HepG2 (cell line): ENCODE data around the gene CAMTA1. TPM values are rescaled to one million over a fixed set of nuclear protein-coding genes. Genes with fewer than 3 reads are reported as not detected.

Experiments
- ATAC-seq: fragments of 200-7000 bp; cut with Tn5 transposase; 3 replicates; pipeline ENCODE4 v1.9.1; 2020; ENCODE audit warnings: mild to moderate bottlenecking, moderate library complexity
- BruUV-seq: library from RNA; stranded (reverse); fragments of 400-500 nt; replicated peaks from 2 replicates; lab custom pipeline; 2021; lab: Mats Ljungman, UMichigan
- CTCF ChIA-PET: fragments of 300-600 bp; formaldehyde crosslinking; extraction: SDS; loops from one replicate; lab custom pipeline; 2021; ENCODE audit warnings: low total read pairs, inconsistent platforms, low intra/inter-chr PET ratio; lab: Yijun Ruan, JAX
- POLR2A ChIA-PET: fragments of 350-600 bp; sonication (Branson Sonifier 250); formaldehyde crosslinking; loops from one replicate; lab custom pipeline; 2020; ENCODE audit warnings: antibody characterized with exemption, inconsistent platforms; lab: Yijun Ruan, JAX
- DNase-seq: peaks from one replicate; pipeline ENCODE4 v3.0.0-alpha.2; 2015; ENCODE audit warnings: low spot score
- FAIRE-seq: peaks from 3 replicates; lab custom pipeline; 2011; peaks lifted over from hg19 to GRCh38; lab: Jason Lieb, UNC
- H2AFZ ChIP-seq: one replicate; pipeline ENCODE4 v1.6.1; 2011; ENCODE audit warnings: low read length, inconsistent platforms
- H3K27ac ChIP-seq: fragments of 300-600 bp; 3 replicates; pipeline ENCODE4 v1.8.0; 2011; ENCODE audit warnings: mixed run types, mild to moderate bottlenecking, mixed read lengths, low read length, inconsistent platforms; ENCODE audit not compliant: insufficient read depth; ENCODE audit errors: extremely low read length
- H3K27me3 ChIP-seq, 2 experiments: fragments of 200-600 bp in 1 of 2; 2 replicates in 1 of 2; 3 replicates in 1 of 2; pipeline versions ENCODE4 v1.6.0 to v1.8.0; 2011; ENCODE audit warnings: low read length in 2 of 2, mild to moderate bottlenecking in 2 of 2, moderate library complexity in 2 of 2, inconsistent platforms in 1 of 2; ENCODE audit not compliant: insufficient read depth in 2 of 2, control insufficient read depth in 1 of 2
- H3K36me3 ChIP-seq, 2 experiments: fragments of 200-600 bp in 1 of 2; replicated peaks in 1 of 2; 2 replicates in 1 of 2; 3 replicates in 1 of 2; pipeline versions ENCODE4 v1.5.1 to v1.8.0; 2011; ENCODE audit warnings: low read length in 2 of 2, inconsistent platforms in 1 of 2; ENCODE audit not compliant: insufficient read depth in 2 of 2, control insufficient read depth in 1 of 2
- H3K4me1 ChIP-seq: 2 replicates; pipeline ENCODE4 v1.5.1; 2012; ENCODE audit warnings: low read length, inconsistent platforms; ENCODE audit not compliant: insufficient read depth
- H3K4me2 ChIP-seq: 2 replicates; pipeline ENCODE4 v1.6.0; 2011; ENCODE audit warnings: low read depth, low read length, inconsistent platforms
- H3K4me3 ChIP-seq, 3 experiments: fragments of 200-600 bp in 1 of 3; sonication (generic), shearing (Covaris generic) in 1 of 3; replicated peaks in 1 of 3; 2 replicates each; pipeline ENCODE4 v1.5.1; 2011 to 2016; ENCODE audit warnings: low read length in 3 of 3, inconsistent platforms in 2 of 3, low read depth in 2 of 3, mild to moderate bottlenecking in 2 of 3, control low read depth in 1 of 3, mixed read lengths in 1 of 3; ENCODE audit not compliant: insufficient read depth in 1 of 3
- H3K79me2 ChIP-seq: one replicate; pipeline ENCODE4 v1.6.1; 2011; ENCODE audit warnings: low read length, inconsistent platforms; ENCODE audit not compliant: insufficient read depth
- H3K9ac ChIP-seq: 2 replicates; pipeline ENCODE4 v1.6.0; 2011; ENCODE audit warnings: mild to moderate bottlenecking, low read depth, low read length, inconsistent platforms; ENCODE audit not compliant: insufficient read depth
- H3K9me3 ChIP-seq: 2 replicates; pipeline ENCODE4 v1.5.1; 2012; ENCODE audit warnings: mild to moderate bottlenecking, low read length
- H4K20me1 ChIP-seq: 2 replicates; pipeline ENCODE4 v1.6.0; 2011; ENCODE audit warnings: inconsistent platforms, mild to moderate bottlenecking, low read length, moderate library complexity; ENCODE audit not compliant: insufficient read depth
- CENPX ChIP-seq: sonication (generic); formaldehyde crosslinking; IDR thresholded peaks from 2 replicates; pipeline ENCODE4 v1.9.0; 2021; ENCODE audit warnings: mild to moderate bottlenecking, missing genetic modification reagents, moderate library complexity
- CHCHD3 ChIP-seq: sonication (generic); formaldehyde crosslinking; IDR thresholded peaks from 2 replicates; pipeline ENCODE4 v1.8.0; 2022; ENCODE audit warnings: mild to moderate bottlenecking, missing genetic modification reagents, moderate library complexity
- HDAC2 ChIP-seq: sonication (generic); formaldehyde crosslinking; IDR thresholded peaks from 2 replicates; pipeline ENCODE4 v1.4.0; 2020; ENCODE audit warnings: missing genetic modification reagents
- HMG20B ChIP-seq: conservative IDR thresholded peaks from 2 replicates; pipeline ENCODE4 v1.6.1; 2016; ENCODE audit warnings: missing genetic modification reagents, missing compliant biosample characterization
- ISX ChIP-seq: sonication (generic); formaldehyde crosslinking; conservative IDR thresholded peaks from 2 replicates; pipeline ENCODE4 v1.5.0; 2020; ENCODE audit warnings: missing genetic modification reagents
- MBD4 ChIP-seq: IDR thresholded peaks from 2 replicates; pipeline ENCODE4 v1.6.1; 2012; ENCODE audit warnings: low read length, inconsistent platforms, borderline replicate concordance
- POLR2A ChIP-seq, 2 experiments: IDR thresholded peaks; 2 replicates each; pipeline ENCODE4 v1.6.1; 2011; ENCODE audit warnings: low read depth in 2 of 2, low read length in 2 of 2, mild to moderate bottlenecking in 1 of 2, moderate library complexity in 1 of 2; ENCODE audit not compliant: insufficient read depth in 1 of 2
- PRMT3 ChIP-seq: sonication (generic); formaldehyde crosslinking; IDR thresholded peaks from 2 replicates; pipeline ENCODE4 v1.8.1; 2022; ENCODE audit warnings: low read depth, mild to moderate bottlenecking, moderate library complexity, missing genetic modification reagents, borderline replicate concordance
- ZNF20 ChIP-seq: sonication (generic); formaldehyde crosslinking; IDR thresholded peaks from 2 replicates; pipeline ENCODE4 v1.4.0; 2020; ENCODE audit warnings: mild to moderate bottlenecking, moderate library complexity, missing genetic modification reagents
- ZNF557 ChIP-seq: sonication (generic); formaldehyde crosslinking; IDR thresholded peaks from 2 replicates; pipeline ENCODE4 v1.4.0; 2020; ENCODE audit warnings: missing genetic modification reagents
- ZNF839 ChIP-seq: sonication (generic); formaldehyde crosslinking; IDR thresholded peaks from 2 replicates; pipeline ENCODE4 v1.4.0; 2020; ENCODE audit warnings: missing genetic modification reagents, mild to moderate bottlenecking, borderline replicate concordance
- WGBS: methylation state at CpG from one replicate; pipeline ENCODE4 v1.1.6; 2017; ENCODE audit warnings: low lambda C conversion rate; 5-methylcytosine and 5-hydroxymethylcytosine counted together
- in situ Hi-C: cut with HindIII; loops from 2 replicates; pipeline ENCODE4 v1.10.0; 2017; ENCODE audit warnings: low pct_unique_long_range_greater_than_20kb; ENCODE audit not compliant: extremely low pct_ligation_motif_present
- intact Hi-C: fragments of 100-400 bp; cut with micrococcal nuclease; formaldehyde crosslinking; loops from one replicate; pipeline ENCODE4 v1.10.0; 2022; ENCODE audit not compliant: unreplicated experiment
- polyA plus RNA-seq, 8 experiments: library from polyadenylated mRNA; depleted of rRNA in 3 of 8; stranded (reverse) in 7 of 8; unstranded in 1 of 8; fragments of >200 nt; fragmentation: Illumina TruSeq in 4 of 8; extraction: Trizol in 4 of 8; gene quantifications; 2 replicates each; pipeline versions ENCODE4 v1.2.1 to v1.2.3, GENCODE V29; 2011 to 2016; ENCODE audit warnings: low read depth in 4 of 8, missing spikeins in 1 of 8, mixed read lengths in 1 of 8; ENCODE audit not compliant: insufficient read depth in 1 of 8
- total RNA-seq, 5 experiments: library from RNA; depleted of rRNA; stranded (reverse); fragments of >200 nt; fragmentation: Illumina TruSeq; extraction: Trizol; gene quantifications; 2 replicates each; pipeline ENCODE4 v1.2.3, GENCODE V29; 2016; ENCODE audit warnings: low read depth in 1 of 5
- TF ChIP-seq, protein P1 (sequence below): sonication (generic); formaldehyde crosslinking; IDR thresholded peaks from 2 replicates; pipeline ENCODE4 v1.5.0; 2020; ENCODE audit warnings: missing genetic modification reagents
- TF ChIP-seq, protein P2 (sequence below): IDR thresholded peaks from 2 replicates; pipeline ENCODE4 v1.6.1; 2016; ENCODE audit warnings: missing compliant biosample characterization, missing genetic modification reagents, borderline replicate concordance
- TF ChIP-seq, protein P3 (sequence below): sonication (generic); formaldehyde crosslinking; IDR thresholded peaks from 2 replicates; pipeline ENCODE4 v1.4.0; 2020; ENCODE audit warnings: mild to moderate bottlenecking, missing genetic modification reagents
- TF ChIP-seq, protein P4 (sequence below): sonication (generic); formaldehyde crosslinking; IDR thresholded peaks from 2 replicates; pipeline ENCODE4 v1.4.0; 2020; ENCODE audit warnings: missing genetic modification reagents, borderline replicate concordance

CAMTA1 gene
- total and polyA plus RNA-seq, 2 of the 13 experiments (the other 11 are each of a cell fraction or from before 2014, with no cell fraction given): 25.0 to 36.4 TPM

- TF ChIP-seq, protein P1, sequence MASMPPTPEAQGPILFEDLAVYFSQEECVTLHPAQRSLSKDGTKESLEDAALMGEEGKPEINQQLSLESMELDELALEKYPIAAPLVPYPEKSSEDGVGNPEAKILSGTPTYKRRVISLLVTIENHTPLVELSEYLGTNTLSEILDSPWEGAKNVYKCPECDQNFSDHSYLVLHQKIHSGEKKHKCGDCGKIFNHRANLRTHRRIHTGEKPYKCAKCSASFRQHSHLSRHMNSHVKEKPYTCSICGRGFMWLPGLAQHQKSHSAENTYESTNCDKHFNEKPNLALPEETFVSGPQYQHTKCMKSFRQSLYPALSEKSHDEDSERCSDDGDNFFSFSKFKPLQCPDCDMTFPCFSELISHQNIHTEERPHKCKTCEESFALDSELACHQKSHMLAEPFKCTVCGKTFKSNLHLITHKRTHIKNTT (CRISPR knock-in tag): no peak
- TF ChIP-seq MBD4: no peak
- TF ChIP-seq ISX (CRISPR knock-in tag): no peak
- TF ChIP-seq HMG20B (CRISPR knock-in tag): no peak
- TF ChIP-seq, protein P2, sequence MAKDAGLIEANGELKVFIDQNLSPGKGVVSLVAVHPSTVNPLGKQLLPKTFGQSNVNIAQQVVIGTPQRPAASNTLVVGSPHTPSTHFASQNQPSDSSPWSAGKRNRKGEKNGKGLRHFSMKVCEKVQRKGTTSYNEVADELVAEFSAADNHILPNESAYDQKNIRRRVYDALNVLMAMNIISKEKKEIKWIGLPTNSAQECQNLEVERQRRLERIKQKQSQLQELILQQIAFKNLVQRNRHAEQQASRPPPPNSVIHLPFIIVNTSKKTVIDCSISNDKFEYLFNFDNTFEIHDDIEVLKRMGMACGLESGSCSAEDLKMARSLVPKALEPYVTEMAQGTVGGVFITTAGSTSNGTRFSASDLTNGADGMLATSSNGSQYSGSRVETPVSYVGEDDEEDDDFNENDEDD (CRISPR knock-in tag): no peak
- TF ChIP-seq ZNF20 (CRISPR knock-in tag): no peak
- TF ChIP-seq PRMT3: no peak
Observed at GRCh38 chr1:6874298-6874697, 89.0 kb downstream of the CAMTA1 start (continued).

- in situ Hi-C loops (loop anchor here (10.0 kb wide), 1 partner anchor 156 kb away; no protein-coding TSS in a partner anchor), intact Hi-C loops (no loop called here)
- Histone ChIP-seq H3K27me3 (no peaks in the 10 kb centered on the region), H3K4me1 (peaks cover 17% of the 10 kb centered on the region), H3K9ac (no peak overlapping the region), H3K27ac (no peak overlapping the region), H3K4me3 (no peak overlapping the region), H4K20me1 (no peaks in the 10 kb centered on the region), H2AFZ (no peak overlapping the region), H3K36me3 (peaks cover 0 to 1% of the 10 kb centered on the region in 2 experiments; a peak in 2 of 5 replicates), H3K79me2 (no peaks in the 10 kb centered on the region), H3K4me2 (no peak overlapping the region), H3K9me3 (no peaks in the 10 kb centered on the region)
- ATAC-seq: no peak
- no peak for FAIRE-seq
- no TSS peak for BruUV-seq
- CTCF ChIA-PET: no interaction called here
- POLR2A ChIA-PET: interaction anchor here (1.4 kb wide), 1 partner anchor 96 kb away, joined by 4 read pairs; the partner anchor contains the start of gene CAMTA1
- 97% methylated on average over 12 of the region's 12 CpGs for WGBS
- no peak for DNase-seq
- no peak for TF ChIP-seq POLR2A (IDR thresholded peaks at IDR 0.05; ENCODE audit: insufficient read depth in 1 of 2, low read depth in 2 of 2, low read length in 2 of 2)
- no peak for TF ChIP-seq HDAC2
- no peak for TF ChIP-seq ZNF839 (CRISPR knock-in tag)
- no peak for TF ChIP-seq CHCHD3 (CRISPR knock-in tag)
- TF ChIP-seq, protein P3, sequence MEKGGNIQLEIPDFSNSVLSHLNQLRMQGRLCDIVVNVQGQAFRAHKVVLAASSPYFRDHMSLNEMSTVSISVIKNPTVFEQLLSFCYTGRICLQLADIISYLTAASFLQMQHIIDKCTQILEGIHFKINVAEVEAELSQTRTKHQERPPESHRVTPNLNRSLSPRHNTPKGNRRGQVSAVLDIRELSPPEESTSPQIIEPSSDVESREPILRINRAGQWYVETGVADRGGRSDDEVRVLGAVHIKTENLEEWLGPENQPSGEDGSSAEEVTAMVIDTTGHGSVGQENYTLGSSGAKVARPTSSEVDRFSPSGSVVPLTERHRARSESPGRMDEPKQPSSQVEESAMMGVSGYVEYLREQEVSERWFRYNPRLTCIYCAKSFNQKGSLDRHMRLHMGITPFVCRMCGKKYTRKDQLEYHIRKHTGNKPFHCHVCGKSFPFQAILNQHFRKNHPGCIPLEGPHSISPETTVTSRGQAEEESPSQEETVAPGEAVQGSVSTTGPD: no peak
- TF ChIP-seq, protein P4, sequence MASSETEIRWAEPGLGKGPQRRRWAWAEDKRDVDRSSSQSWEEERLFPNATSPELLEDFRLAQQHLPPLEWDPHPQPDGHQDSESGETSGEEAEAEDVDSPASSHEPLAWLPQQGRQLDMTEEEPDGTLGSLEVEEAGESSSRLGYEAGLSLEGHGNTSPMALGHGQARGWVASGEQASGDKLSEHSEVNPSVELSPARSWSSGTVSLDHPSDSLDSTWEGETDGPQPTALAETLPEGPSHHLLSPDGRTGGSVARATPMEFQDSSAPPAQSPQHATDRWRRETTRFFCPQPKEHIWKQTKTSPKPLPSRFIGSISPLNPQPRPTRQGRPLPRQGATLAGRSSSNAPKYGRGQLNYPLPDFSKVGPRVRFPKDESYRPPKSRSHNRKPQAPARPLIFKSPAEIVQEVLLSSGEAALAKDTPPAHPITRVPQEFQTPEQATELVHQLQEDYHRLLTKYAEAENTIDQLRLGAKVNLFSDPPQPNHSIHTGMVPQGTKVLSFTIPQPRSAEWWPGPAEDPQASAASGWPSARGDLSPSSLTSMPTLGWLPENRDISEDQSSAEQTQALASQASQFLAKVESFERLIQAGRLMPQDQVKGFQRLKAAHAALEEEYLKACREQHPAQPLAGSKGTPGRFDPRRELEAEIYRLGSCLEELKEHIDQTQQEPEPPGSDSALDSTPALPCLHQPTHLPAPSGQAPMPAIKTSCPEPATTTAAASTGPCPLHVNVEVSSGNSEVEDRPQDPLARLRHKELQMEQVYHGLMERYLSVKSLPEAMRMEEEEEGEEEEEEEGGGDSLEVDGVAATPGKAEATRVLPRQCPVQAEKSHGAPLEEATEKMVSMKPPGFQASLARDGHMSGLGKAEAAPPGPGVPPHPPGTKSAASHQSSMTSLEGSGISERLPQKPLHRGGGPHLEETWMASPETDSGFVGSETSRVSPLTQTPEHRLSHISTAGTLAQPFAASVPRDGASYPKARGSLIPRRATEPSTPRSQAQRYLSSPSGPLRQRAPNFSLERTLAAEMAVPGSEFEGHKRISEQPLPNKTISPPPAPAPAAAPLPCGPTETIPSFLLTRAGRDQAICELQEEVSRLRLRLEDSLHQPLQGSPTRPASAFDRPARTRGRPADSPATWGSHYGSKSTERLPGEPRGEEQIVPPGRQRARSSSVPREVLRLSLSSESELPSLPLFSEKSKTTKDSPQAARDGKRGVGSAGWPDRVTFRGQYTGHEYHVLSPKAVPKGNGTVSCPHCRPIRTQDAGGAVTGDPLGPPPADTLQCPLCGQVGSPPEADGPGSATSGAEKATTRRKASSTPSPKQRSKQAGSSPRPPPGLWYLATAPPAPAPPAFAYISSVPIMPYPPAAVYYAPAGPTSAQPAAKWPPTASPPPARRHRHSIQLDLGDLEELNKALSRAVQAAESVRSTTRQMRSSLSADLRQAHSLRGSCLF (CRISPR knock-in tag): no peak
- TF ChIP-seq CENPX (CRISPR knock-in tag): no peak
- TF ChIP-seq ZNF557 (CRISPR knock-in tag): no peak
Observed at GRCh38 chr1:6880951-6881690, 95.9 kb downstream of the CAMTA1 start.
